GM12878 (cell line): ENCODE data around the gene POF1B. TPM values are rescaled to one million over a fixed set of nuclear protein-coding genes. Genes with fewer than 3 reads are reported as not detected.

Source experiments
- ATAC-seq: fragments of 200-7000 bp; cut with Tn5 transposase; 3 replicates; pipeline ENCODE4 v1.9.1; 2020; ENCODE audit warnings: mild to moderate bottlenecking, moderate library complexity
- BruUV-seq: library from RNA; stranded (reverse); fragments of 400-500 nt; replicated peaks from 2 replicates; lab custom pipeline; 2021; lab: Mats Ljungman, UMichigan
- CTCF ChIA-PET: fragments of 300-600 bp; sonication (Branson Sonifier 250); formaldehyde crosslinking; extraction: SDS; loops from one replicate; lab custom pipeline; 2021; ENCODE audit warnings: inconsistent platforms; lab: Yijun Ruan, JAX
- POLR2A ChIA-PET: fragments of 350-600 bp; formaldehyde crosslinking; extraction: SDS; loops from one replicate; lab custom pipeline; 2021; ENCODE audit warnings: inconsistent platforms; lab: Charles Lee
- RAD21 ChIA-PET: fragments of 300-600 bp; sonication (Branson Sonifier 250); formaldehyde crosslinking; loops from one replicate; lab custom pipeline; 2023; ENCODE audit warnings: antibody characterized with exemption; ENCODE audit not compliant: unreplicated experiment; lab: Charles Lee
- SMC1A ChIA-PET: fragments of 300-600 bp; sonication (Branson Sonifier 250); formaldehyde crosslinking; loops from one replicate; lab custom pipeline; 2023; ENCODE audit not compliant: unreplicated experiment, uncharacterized antibody; lab: Charles Lee
- DNase-seq: peaks from one replicate; pipeline ENCODE4 v3.0.0-alpha.2; 2011; ENCODE audit warnings: low read depth, low spot score
- FAIRE-seq: peaks from 3 replicates; lab custom pipeline; 2011; peaks lifted over from hg19 to GRCh38; lab: Jason Lieb, UNC
- H2AFZ ChIP-seq: 2 replicates; pipeline ENCODE4 v1.6.0; 2011; ENCODE audit warnings: low read depth, low read length, control low read depth; ENCODE audit not compliant: control insufficient read depth
- H3K27ac ChIP-seq: 2 replicates; pipeline ENCODE4 v1.5.1; 2011; ENCODE audit warnings: control low read depth; ENCODE audit not compliant: control insufficient read depth, insufficient read depth
- H3K27me3 ChIP-seq, 2 experiments: replicated peaks in 1 of 2; 2 replicates each; pipeline versions ENCODE4 v1.6.0 to v1.6.1; 2011; ENCODE audit warnings: low read length in 1 of 2; ENCODE audit not compliant: control insufficient read depth in 2 of 2, insufficient read depth in 2 of 2
- H3K36me3 ChIP-seq, 2 experiments: 2 replicates each; pipeline ENCODE4 v1.5.1; 2011; ENCODE audit warnings: low read length in 1 of 2; ENCODE audit not compliant: control insufficient read depth in 2 of 2, insufficient read depth in 2 of 2
- H3K4me1 ChIP-seq: 2 replicates; pipeline ENCODE4 v1.6.1; 2011; ENCODE audit warnings: mild to moderate bottlenecking, low read length, moderate library complexity, mixed read lengths; ENCODE audit not compliant: control insufficient read depth, insufficient read depth
- H3K4me2 ChIP-seq: 2 replicates; pipeline ENCODE4 v1.6.0; 2011; ENCODE audit warnings: control low read depth; ENCODE audit not compliant: control insufficient read depth, insufficient read depth
- H3K4me3 ChIP-seq: fragments of 200-600 bp; sonication (generic); 2 replicates; pipeline ENCODE4 v1.5.1; 2016
- H3K79me2 ChIP-seq: 2 replicates; pipeline ENCODE4 v1.6.0; 2011; ENCODE audit warnings: low read length; ENCODE audit not compliant: control insufficient read depth, insufficient read depth
- H3K9ac ChIP-seq: 2 replicates; pipeline ENCODE4 v1.8.0; 2011; ENCODE audit warnings: low read length, control low read depth, mixed read lengths; ENCODE audit not compliant: control insufficient read depth, insufficient read depth
- H3K9me3 ChIP-seq: replicated peaks from 3 replicates; pipeline ENCODE4 v1.5.1; 2011; ENCODE audit warnings: mild to moderate bottlenecking, low read length; ENCODE audit not compliant: control insufficient read depth, insufficient read depth
- H4K20me1 ChIP-seq: 2 replicates; pipeline ENCODE4 v1.6.0; 2011; ENCODE audit not compliant: control insufficient read depth, insufficient read depth
- ATF7 ChIP-seq: fragments of 450-650 bp; IDR thresholded peaks from 2 replicates; pipeline ENCODE4 v1.6.1; 2016; ENCODE audit warnings: low read depth, mild to moderate bottlenecking
- BACH1 ChIP-seq: fragments of 450-650 bp; IDR thresholded peaks from 2 replicates; pipeline ENCODE4 v1.6.1; 2017; ENCODE audit warnings: mild to moderate bottlenecking, borderline replicate concordance
- BHLHE40 ChIP-seq, 2 experiments: fragments of 450-650 bp in 1 of 2; IDR thresholded peaks; 2 replicates each; pipeline ENCODE4 v1.6.1; 2011 to 2017; ENCODE audit warnings: low read depth in 2 of 2, borderline replicate concordance in 1 of 2, improper control_type of control experiment in 1 of 2, low read length in 1 of 2, mild to moderate bottlenecking in 1 of 2
- CREB1 ChIP-seq: IDR thresholded peaks from 2 replicates; pipeline ENCODE4 v1.6.1; 2012; ENCODE audit warnings: low read depth, mild to moderate bottlenecking, inconsistent platforms
- FOXK2 ChIP-seq: fragments of 450-650 bp; IDR thresholded peaks from 2 replicates; pipeline ENCODE4 v1.6.1; 2017; ENCODE audit warnings: mild to moderate bottlenecking, moderate library complexity
- GATAD2B ChIP-seq: fragments of 450-650 bp; conservative IDR thresholded peaks from 2 replicates; pipeline ENCODE4 v1.6.1; 2017; ENCODE audit warnings: low read depth, mild to moderate bottlenecking, moderate library complexity
- IKZF1 ChIP-seq: fragments of 450-650 bp; conservative IDR thresholded peaks from 2 replicates; pipeline ENCODE4 v1.6.1; 2017; ENCODE audit warnings: antibody characterized with exemption, mild to moderate bottlenecking
- LARP7 ChIP-seq: fragments of 450-650 bp; IDR thresholded peaks from 2 replicates; pipeline ENCODE4 v1.6.1; 2017; ENCODE audit warnings: mild to moderate bottlenecking
- SUPT20H ChIP-seq: IDR thresholded peaks from 2 replicates; pipeline ENCODE4 v1.6.1; 2011; ENCODE audit warnings: low read depth, mild to moderate bottlenecking, low read length, moderate library complexity, borderline replicate concordance; ENCODE audit not compliant: control insufficient read depth
- TARDBP ChIP-seq: IDR thresholded peaks from 2 replicates; pipeline ENCODE4 v1.6.1; 2016; ENCODE audit warnings: borderline replicate concordance
- WGBS: methylation state at CpG from one replicate; pipeline ENCODE4 v1.1.6; 2016; ENCODE audit warnings: low lambda C conversion rate; ENCODE audit not compliant: insufficient replicate concordance, insufficient coverage; ENCODE audit errors: missing lambda C conversion rate; 5-methylcytosine and 5-hydroxymethylcytosine counted together
- in situ Hi-C: fragments of 300-500 bp; cut with MboI; formaldehyde crosslinking; loops from 9 replicates; pipeline ENCODE4 v1.14.3; 2018; ENCODE audit warnings: mixed read lengths
- intact Hi-C: fragments of 100-400 bp; cut with micrococcal nuclease; formaldehyde crosslinking; loops from one replicate; pipeline ENCODE4 v1.14.2; 2022; ENCODE audit not compliant: unreplicated experiment
- polyA plus RNA-seq, 11 experiments: library from polyadenylated mRNA; depleted of rRNA in 4 of 11; unstranded in 6 of 11; stranded (reverse) in 5 of 11; fragments of >200 nt; fragmentation: Nextera tagmentation in 4 of 11; fragmentation: Illumina TruSeq in 1 of 11; extraction: Ambion mirVana in 4 of 11; extraction: Trizol in 1 of 11; gene quantifications; 1 replicate in 1 of 11; 2 replicates in 10 of 11; pipeline versions ENCODE4 v1.2.1 to v1.2.3, GENCODE V29; 2011 to 2016; ENCODE audit warnings: inconsistent platforms in 2 of 11, missing spikeins in 2 of 11, low read depth in 1 of 11
- total RNA-seq, 4 experiments: library from RNA; depleted of rRNA in 3 of 4; stranded (reverse); fragments of >200 nt in 3 of 4; fragmentation: Illumina TruSeq in 1 of 4; extraction: Trizol in 1 of 4; gene quantifications; 2 replicates each; pipeline versions ENCODE4 v1.2.1 to v1.2.3, GENCODE V29; 2013 to 2021

The POF1B gene
- total and polyA plus RNA-seq, 10 of the 15 experiments (the other 5 are each of a cell fraction or from before 2014, with no cell fraction given), result 0.14 to 13.5 (median 0.99) TPM

DNA sequence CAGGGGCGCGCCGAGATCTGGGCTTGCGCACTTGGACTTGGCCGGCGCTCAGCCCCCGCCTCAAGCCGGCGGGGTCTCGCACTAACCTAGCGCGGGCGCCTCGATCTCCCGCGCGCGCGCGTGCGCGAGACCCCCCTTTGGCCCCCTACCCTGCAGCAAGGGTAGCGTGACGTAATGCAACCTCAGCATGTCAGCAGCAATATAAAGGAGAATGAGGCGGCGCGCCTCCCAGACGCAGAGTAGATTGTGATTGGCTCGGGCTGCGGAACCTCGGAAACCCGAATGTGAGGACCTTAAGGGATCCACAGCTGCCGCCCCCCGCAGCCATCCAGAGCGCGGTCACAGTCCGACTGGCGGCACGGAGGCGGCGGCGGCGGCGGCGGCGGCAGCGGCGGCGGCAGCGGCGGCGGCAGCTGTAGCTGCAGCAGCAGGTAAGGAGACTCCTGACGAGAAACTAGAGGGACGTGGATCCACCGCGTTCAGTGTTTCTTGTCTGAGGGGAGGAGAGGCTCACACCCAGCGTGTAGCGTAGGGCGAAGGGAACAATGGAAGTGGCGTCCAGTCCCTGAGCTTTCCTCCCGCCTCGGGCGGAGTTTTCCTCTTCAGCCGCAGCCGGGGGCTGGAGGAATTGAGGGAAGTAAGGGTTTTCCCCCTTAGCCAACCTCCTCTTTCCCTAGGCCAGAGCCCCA is 135.6 kb downstream of the POF1B start, which contains the start of the genes SATL1 and ZNF711:
TSS of gene SATL1 (minus strand) at position 19 of the 689 bp plus-strand sequence. CDS start 134,811 bp downstream, outside the sequence.
TSS of gene ZNF711 (plus strand) at position 231 of the 689 bp plus-strand sequence. CDS start 3,582 bp downstream, outside the sequence.
- no TSS peak for BruUV-seq
- Histone ChIP-seq H3K4me2 (peak within 1 kb of the TSS; percentile 47; the same call in 1 of the 2 replicates), H3K79me2 (no peaks in the 10 kb centered on the region), H3K9ac (peak within 1 kb of the TSS; percentile 67), H3K27ac (no peak within 1 kb of the TSS), H3K4me3 (peak within 1 kb of the TSS; percentile 75), H3K9me3 (no peaks in the 10 kb centered on the region), H2AFZ (peak within 1 kb of the TSS; percentile 72)
- FAIRE-seq (no peak), DNase-seq (no peak)
- WGBS, result 38% methylated on average over 58 of the region's 65 CpGs
- ChIA-PET POLR2A (interaction anchor here (0.8 kb wide), 1 partner anchor 241 kb away, joined by 3 read pairs; no protein-coding TSS in a partner anchor), CTCF (interaction anchor here (0.8 to 0.9 kb wide), 3 partner anchors 19 to 132 kb away, joined by 3 read pairs; no protein-coding TSS in a partner anchor), RAD21 (interaction anchor here (0.7 to 1.9 kb wide), 2 partner anchors 27 to 135 kb away, joined by 3 to 9 read pairs; partner anchors contain the start of gene POF1B), SMC1A (interaction anchor here (1.3 to 1.4 kb wide), 2 partner anchors 22 to 132 kb away, joined by 3 to 4 read pairs; no protein-coding TSS in a partner anchor)
- in situ Hi-C loops, result no loop called here
- TF ChIP-seq FOXK2 (no peak), IKZF1 (peak; percentile 64), TARDBP (no peak), BHLHE40 (IDR thresholded peaks at IDR 0.05; ENCODE audit: borderline replicate concordance in 1 of 2, low read depth in 2 of 2, low read length in 1 of 2) (peak in 1 of 2 experiments; percentile 23; a peak in 1 of 4 replicates), SUPT20H (no peak), CREB1 (peak; percentile 52; the same call in 1 of the 2 replicates), GATAD2B (0 out of 2 replicates have a peak, but pooled peaks have one; percentile 18), BACH1 (0 out of 2 replicates have a peak, but pooled peaks have one; percentile 18), ATF7 (peak; percentile 57), LARP7 (peak; percentile 48; the same call in 1 of the 2 replicates)
- TF ChIP-seq, all 136 proteins: peak for 7
- no peaks in the 10 kb centered on the region for H3K27me3 ChIP-seq
- ATAC-seq, result peak; percentile 80
- no peaks in the 10 kb centered on the region for H3K4me1 ChIP-seq
- intact Hi-C loops, result loop anchor here (2.0 kb wide), 2 partner anchors 131 to 133 kb away; no protein-coding TSS in a partner anchor
- no peaks in the 10 kb centered on the region for H4K20me1 ChIP-seq
- no peaks in the 10 kb centered on the region for H3K36me3 ChIP-seq
